ENCODE measurements around the gene TYW5. TPM values are rescaled to one million over a fixed set of nuclear protein-coding genes. Genes with fewer than 3 reads are reported as not detected.

The TYW5 gene
- total RNA-seq, 1 donor from 2014 or later, result 8.5 TPM

DNA sequence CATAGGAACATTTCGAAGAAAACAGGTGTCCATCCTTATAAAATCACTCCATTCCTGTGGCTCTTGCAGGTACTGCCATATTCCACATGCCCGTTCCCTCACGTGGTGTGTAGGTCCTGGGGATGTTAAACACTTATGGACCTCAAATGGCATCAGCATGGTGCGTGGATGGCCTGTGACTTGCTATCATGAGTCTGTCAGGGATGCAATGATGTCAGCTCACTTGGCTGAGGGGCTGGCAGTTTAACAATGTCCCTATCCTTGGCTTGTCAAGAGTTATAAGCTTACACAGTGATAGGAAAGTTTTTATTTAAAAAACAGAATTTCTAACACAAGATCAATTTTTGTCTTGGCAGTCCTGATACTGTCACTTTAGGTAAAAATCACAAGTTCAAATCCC is 28.9 kb upstream of the TYW5 start:
- no peak overlapping the region for H3K27ac Mint-ChIP-seq (ENCODE audit: unreplicated experiment)
- DNase-seq, result no peak
- peaks cover 14% of the 10 kb centered on the region for H3K4me1 Mint-ChIP-seq (ENCODE audit: low read depth, unreplicated experiment)
- no peaks in the 10 kb centered on the region for H3K27me3 Mint-ChIP-seq (ENCODE audit: unreplicated experiment)
- peaks cover 3% of the 10 kb centered on the region for H3K9me3 Mint-ChIP-seq (ENCODE audit: unreplicated experiment)
- H3K36me3 Mint-ChIP-seq (ENCODE audit: unreplicated experiment), result no peaks in the 10 kb centered on the region
- TF ChIP-seq, protein P1, sequence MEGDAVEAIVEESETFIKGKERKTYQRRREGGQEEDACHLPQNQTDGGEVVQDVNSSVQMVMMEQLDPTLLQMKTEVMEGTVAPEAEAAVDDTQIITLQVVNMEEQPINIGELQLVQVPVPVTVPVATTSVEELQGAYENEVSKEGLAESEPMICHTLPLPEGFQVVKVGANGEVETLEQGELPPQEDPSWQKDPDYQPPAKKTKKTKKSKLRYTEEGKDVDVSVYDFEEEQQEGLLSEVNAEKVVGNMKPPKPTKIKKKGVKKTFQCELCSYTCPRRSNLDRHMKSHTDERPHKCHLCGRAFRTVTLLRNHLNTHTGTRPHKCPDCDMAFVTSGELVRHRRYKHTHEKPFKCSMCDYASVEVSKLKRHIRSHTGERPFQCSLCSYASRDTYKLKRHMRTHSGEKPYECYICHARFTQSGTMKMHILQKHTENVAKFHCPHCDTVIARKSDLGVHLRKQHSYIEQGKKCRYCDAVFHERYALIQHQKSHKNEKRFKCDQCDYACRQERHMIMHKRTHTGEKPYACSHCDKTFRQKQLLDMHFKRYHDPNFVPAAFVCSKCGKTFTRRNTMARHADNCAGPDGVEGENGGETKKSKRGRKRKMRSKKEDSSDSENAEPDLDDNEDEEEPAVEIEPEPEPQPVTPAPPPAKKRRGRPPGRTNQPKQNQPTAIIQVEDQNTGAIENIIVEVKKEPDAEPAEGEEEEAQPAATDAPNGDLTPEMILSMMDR (IDR thresholded peaks at IDR 0.05; ENCODE audit: partially characterized antibody, unreplicated experiment), result no peak
- H3K4me3 Mint-ChIP-seq (ENCODE audit: unreplicated experiment), result no peak overlapping the region

DNA sequence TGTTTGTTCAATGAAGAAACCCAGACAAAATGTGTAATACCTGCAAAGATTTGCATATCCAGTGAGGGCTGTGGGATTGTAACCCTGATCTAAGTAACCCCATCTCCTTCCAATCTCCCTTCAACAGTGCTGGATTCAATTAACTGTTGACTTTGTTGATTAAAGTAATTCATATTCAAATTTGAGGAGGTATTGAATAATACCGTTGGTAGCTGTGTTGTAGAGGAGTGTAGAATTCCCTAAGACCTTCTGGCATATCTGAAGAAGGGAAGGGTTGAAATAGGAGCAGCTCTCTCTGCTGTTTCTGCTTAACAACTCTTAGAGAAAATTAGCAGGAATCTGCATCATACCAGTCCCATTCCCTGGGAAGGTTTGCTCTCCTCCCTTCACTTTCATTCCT is 28.2 kb upstream of the TYW5 start:
- Mint-ChIP-seq H3K36me3 (ENCODE audit: unreplicated experiment) (no peaks in the 10 kb centered on the region), H3K4me3 (ENCODE audit: unreplicated experiment) (no peak overlapping the region), H3K9me3 (ENCODE audit: unreplicated experiment) (no peaks in the 10 kb centered on the region), H3K27ac (ENCODE audit: unreplicated experiment) (no peak overlapping the region), H3K4me1 (ENCODE audit: low read depth, unreplicated experiment) (peaks cover 11% of the 10 kb centered on the region), H3K27me3 (ENCODE audit: unreplicated experiment) (no peaks in the 10 kb centered on the region)
- TF ChIP-seq, protein P1 (IDR thresholded peaks at IDR 0.05; ENCODE audit: partially characterized antibody, unreplicated experiment), result no peak
- no peak for DNase-seq

DNA sequence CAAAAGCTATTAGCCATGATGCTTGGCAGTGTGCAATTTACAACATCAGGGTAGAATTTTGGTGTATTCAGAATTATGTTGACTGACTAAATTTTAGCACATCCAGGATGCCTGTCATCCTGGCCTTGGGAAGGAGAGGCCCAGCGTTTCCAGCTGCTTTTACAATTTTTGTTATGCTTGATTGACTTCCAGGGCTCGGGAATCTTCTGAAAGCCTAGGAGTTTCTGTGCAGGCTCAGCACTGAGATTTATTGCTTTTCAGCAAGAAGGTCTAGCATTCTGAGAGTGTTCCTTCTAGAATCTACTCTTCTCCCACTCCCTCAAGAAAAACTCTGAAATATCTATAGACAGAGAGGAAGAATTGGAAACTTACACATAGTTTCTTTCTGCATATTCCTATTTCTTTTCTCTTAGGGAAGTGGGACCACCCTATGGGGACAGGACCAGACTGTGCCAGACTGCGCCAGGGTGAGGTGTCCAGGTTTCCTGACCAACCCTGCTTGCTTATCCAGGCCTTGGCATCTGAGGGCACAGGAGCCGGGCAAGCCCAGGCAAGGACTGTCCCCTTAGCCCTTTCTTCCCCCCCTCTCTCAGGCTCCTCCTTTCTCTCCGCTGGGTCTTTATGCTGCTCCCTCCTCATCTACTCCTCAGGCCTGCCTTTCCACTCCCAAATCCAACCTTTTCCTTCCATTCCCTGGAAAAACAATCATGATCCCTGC is 27.0 kb upstream of the TYW5 start:
- Mint-ChIP-seq H3K9me3 (ENCODE audit: unreplicated experiment) (no peaks in the 10 kb centered on the region), H3K27ac (ENCODE audit: unreplicated experiment) (no peak overlapping the region), H3K36me3 (ENCODE audit: unreplicated experiment) (no peaks in the 10 kb centered on the region), H3K4me1 (ENCODE audit: low read depth, unreplicated experiment) (peaks cover 11% of the 10 kb centered on the region), H3K27me3 (ENCODE audit: unreplicated experiment) (no peaks in the 10 kb centered on the region), H3K4me3 (ENCODE audit: unreplicated experiment) (no peak overlapping the region)
- TF ChIP-seq, protein P1 (IDR thresholded peaks at IDR 0.05; ENCODE audit: partially characterized antibody, unreplicated experiment), result no peak
- no peak for DNase-seq

DNA sequence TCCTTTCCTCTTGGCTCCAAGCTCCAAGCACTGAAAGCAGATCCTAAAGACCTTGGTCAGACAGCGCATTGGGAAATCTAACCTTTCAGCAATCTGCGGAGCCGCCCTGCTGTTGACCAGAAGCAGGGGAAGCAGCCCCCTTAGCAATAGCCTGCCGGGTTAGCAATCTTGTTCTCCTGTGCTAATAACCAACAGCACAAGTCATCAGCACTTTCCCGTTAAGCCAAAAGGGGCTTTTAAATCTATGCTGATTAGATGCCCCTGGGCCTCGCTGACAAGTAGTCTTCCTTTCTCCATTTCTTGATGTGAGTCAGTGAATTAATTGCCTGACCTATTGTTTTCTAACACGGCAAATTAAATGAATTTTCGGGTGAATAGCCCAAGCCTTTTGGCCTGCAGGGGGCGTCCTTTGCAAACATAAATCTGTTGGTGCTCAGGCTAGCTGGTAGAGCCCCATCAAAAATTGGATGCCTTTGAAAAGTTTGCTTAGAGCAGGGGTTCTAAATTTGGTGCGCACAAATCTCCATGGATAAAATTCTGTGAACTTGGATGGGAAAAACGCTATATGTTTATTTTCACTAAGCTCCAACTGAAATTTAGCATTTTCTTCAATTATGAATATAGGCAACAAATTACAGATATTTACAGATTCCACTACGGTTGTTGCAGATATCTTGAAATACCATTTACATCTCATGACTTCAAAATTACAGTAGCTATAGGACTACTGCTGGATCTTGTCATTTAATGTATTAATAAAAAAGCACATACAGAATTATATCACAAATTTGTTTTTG is 24.7 kb upstream of the TYW5 start:
- Mint-ChIP-seq H3K4me3 (ENCODE audit: unreplicated experiment) (peak overlapping the region; percentile 64), H3K27ac (ENCODE audit: unreplicated experiment) (peak overlapping the region; percentile 30), H3K36me3 (ENCODE audit: unreplicated experiment) (no peaks in the 10 kb centered on the region), H3K4me1 (ENCODE audit: low read depth, unreplicated experiment) (peaks cover 9% of the 10 kb centered on the region), H3K9me3 (ENCODE audit: unreplicated experiment) (no peaks in the 10 kb centered on the region), H3K27me3 (ENCODE audit: unreplicated experiment) (no peaks in the 10 kb centered on the region)
- TF ChIP-seq, protein P1 (IDR thresholded peaks at IDR 0.05; ENCODE audit: partially characterized antibody, unreplicated experiment), result peak; percentile 98
- peak; percentile 94 for DNase-seq

DNA sequence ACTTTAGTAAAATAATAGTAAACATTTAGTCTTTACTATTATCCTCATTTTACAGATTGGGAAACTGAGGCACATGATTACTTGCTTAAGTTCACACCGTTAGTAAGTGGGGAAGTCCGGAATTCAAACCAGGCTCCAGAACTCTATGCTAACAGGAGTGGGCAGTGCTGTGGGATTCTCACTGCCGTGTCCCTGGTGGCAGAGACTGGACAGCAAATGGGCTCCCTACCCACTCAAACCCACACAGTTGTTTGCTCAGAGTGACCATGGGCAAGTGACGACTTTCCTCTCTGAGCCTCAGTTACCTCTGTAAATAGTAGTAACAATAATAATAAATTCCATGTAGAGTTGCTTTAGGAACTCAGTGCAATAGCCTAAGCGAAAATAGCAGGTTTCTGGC is 24.1 kb upstream of the TYW5 start:
- no peak overlapping the region for H3K27ac Mint-ChIP-seq (ENCODE audit: unreplicated experiment)
- H3K9me3 Mint-ChIP-seq (ENCODE audit: unreplicated experiment), result no peaks in the 10 kb centered on the region
- no peaks in the 10 kb centered on the region for H3K36me3 Mint-ChIP-seq (ENCODE audit: unreplicated experiment)
- peaks cover 9% of the 10 kb centered on the region for H3K4me1 Mint-ChIP-seq (ENCODE audit: low read depth, unreplicated experiment)
- H3K27me3 Mint-ChIP-seq (ENCODE audit: unreplicated experiment), result no peaks in the 10 kb centered on the region
- peak overlapping the region; percentile 64 for H3K4me3 Mint-ChIP-seq (ENCODE audit: unreplicated experiment)
- no peak for DNase-seq
- TF ChIP-seq, protein P1 (IDR thresholded peaks at IDR 0.05; ENCODE audit: partially characterized antibody, unreplicated experiment), result no peak

Measured in glutamatergic neuron (in vitro differentiated cells).